22Rv1 (cell line): ENCODE measurements around the gene LUZP4.

ENCODE experiments used
- H3K27ac ChIP-seq: fragments of 450-650 bp; 2 replicates; pipeline ENCODE4 v1.5.1; 2017
- ZFX ChIP-seq: fragments of 450-650 bp; IDR thresholded peaks from 2 replicates; pipeline ENCODE4 v1.6.1; 2017; ENCODE audit warnings: antibody characterized with exemption, borderline replicate concordance
- TF ChIP-seq, protein P1 (sequence below): fragments of 450-650 bp; IDR thresholded peaks from 2 replicates; pipeline ENCODE4 v1.5.1; 2017; ENCODE audit warnings: mild to moderate bottlenecking

LUZP4 gene

DNA sequence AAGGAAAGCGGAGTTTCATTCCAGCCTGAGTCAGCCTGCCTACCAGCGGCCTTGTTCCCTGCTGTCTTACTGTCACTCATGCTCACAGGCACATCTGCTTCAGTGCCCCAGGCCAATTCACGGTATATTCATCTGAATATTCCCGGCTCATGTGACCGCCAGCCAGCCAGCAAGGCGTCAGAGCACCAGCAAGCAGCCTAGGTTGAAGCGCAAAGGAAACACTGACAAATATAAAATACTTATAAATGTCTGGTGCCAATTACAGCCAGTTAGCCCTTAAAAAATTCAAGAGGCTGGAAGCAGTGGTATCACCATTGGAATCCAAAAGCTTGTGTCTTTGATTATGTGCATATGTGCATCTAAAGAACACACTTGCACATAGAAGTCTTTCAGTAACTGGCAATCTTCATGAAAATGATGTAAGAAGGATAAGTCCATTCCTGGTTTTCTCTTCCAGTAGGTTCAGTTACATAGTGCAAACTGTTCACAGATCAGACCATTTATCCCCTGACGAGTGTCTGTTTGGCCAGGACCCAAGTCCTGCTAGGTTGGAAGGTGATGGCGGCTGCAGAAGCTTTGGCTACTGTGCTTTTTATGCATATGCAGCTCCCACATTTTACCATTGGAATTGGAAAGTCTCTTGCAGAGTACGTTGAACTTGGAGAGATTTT, 61.3 kb downstream of the LUZP4 start:
- no peak for TF ChIP-seq ZFX
- TF ChIP-seq, protein P1, sequence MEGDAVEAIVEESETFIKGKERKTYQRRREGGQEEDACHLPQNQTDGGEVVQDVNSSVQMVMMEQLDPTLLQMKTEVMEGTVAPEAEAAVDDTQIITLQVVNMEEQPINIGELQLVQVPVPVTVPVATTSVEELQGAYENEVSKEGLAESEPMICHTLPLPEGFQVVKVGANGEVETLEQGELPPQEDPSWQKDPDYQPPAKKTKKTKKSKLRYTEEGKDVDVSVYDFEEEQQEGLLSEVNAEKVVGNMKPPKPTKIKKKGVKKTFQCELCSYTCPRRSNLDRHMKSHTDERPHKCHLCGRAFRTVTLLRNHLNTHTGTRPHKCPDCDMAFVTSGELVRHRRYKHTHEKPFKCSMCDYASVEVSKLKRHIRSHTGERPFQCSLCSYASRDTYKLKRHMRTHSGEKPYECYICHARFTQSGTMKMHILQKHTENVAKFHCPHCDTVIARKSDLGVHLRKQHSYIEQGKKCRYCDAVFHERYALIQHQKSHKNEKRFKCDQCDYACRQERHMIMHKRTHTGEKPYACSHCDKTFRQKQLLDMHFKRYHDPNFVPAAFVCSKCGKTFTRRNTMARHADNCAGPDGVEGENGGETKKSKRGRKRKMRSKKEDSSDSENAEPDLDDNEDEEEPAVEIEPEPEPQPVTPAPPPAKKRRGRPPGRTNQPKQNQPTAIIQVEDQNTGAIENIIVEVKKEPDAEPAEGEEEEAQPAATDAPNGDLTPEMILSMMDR, result no peak
- no peak overlapping the region for H3K27ac ChIP-seq

GRCh38 chrX:115356369-115356768, 66.9 kb downstream of the LUZP4 start:
- no peak for TF ChIP-seq ZFX
- TF ChIP-seq, protein P1, result no peak
- no peak overlapping the region for H3K27ac ChIP-seq
